ENCODE results near the gene DDT.
"Not testable (repeated sequence)": the region's sequence is repeated elsewhere in the genome, so short reads cannot be mapped to it uniquely, and the experiment has no call there.

DDT gene

DNA sequence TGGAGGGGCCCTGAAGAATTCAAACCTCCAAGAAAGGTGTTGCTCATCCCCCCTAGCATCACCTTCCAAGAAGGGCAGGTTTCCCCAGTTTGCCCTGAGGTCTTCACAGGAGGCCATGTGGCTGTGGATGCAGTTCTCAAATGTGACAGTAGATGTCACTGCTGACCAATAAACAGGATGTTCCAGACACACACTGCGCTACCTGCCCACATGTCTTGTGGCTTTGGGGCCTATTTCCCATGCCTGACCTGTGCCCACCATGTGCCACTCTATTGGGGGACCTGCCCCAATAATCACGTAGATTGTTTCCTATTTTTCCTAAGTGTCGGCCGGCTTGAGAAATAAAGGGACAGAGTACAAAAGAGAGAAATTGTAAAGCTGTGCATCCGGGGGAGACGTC is 10.2 kb upstream of the DDT start:
- H3K4me1 ChIP-seq (ENCODE audit: control insufficient read depth in 1 of 2, insufficient read depth in 1 of 2, low read depth in 1 of 2, low read length in 1 of 2): no peaks in the 10 kb centered on the region
- no peaks in the 10 kb centered on the region for H3K36me3 ChIP-seq
- no peak overlapping the region for H3K4me3 ChIP-seq (ENCODE audit: low read depth in 1 of 2, low read length in 1 of 2)
- TF ChIP-seq, protein P1, sequence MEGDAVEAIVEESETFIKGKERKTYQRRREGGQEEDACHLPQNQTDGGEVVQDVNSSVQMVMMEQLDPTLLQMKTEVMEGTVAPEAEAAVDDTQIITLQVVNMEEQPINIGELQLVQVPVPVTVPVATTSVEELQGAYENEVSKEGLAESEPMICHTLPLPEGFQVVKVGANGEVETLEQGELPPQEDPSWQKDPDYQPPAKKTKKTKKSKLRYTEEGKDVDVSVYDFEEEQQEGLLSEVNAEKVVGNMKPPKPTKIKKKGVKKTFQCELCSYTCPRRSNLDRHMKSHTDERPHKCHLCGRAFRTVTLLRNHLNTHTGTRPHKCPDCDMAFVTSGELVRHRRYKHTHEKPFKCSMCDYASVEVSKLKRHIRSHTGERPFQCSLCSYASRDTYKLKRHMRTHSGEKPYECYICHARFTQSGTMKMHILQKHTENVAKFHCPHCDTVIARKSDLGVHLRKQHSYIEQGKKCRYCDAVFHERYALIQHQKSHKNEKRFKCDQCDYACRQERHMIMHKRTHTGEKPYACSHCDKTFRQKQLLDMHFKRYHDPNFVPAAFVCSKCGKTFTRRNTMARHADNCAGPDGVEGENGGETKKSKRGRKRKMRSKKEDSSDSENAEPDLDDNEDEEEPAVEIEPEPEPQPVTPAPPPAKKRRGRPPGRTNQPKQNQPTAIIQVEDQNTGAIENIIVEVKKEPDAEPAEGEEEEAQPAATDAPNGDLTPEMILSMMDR (IDR thresholded peaks at IDR 0.05): peak; percentile 56
- H3K9me3 ChIP-seq: no peaks in the 10 kb centered on the region
- no peak overlapping the region for H3K27ac ChIP-seq
- H3K27me3 ChIP-seq: peaks cover 5% of the 10 kb centered on the region

DNA sequence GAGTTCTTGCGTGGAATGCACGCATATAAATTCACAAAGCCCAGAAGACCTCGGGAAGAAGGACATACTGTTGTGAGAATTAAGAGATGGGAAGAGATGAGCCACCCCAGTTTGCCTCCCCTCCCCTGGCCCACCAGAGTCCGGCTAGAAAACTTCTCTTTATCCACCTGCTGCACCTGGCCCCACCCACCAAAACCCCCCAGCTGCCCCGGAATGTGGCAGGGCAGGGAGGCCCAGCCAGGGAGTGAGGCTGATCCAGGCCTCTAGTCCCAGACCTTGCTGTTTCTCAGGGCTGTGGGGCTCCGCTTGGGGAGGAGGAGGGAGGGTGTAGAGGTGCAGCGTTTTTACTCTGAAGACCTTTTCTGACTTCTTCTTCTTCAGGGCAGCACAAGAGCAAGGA is 6.3 kb upstream of the DDT start:
- not testable (repeated sequence) for H3K9me3 ChIP-seq; H3K27ac ChIP-seq; H3K4me1 ChIP-seq (ENCODE audit: control insufficient read depth in 1 of 2, insufficient read depth in 1 of 2, low read depth in 1 of 2, low read length in 1 of 2); H3K4me3 ChIP-seq (ENCODE audit: low read depth in 1 of 2, low read length in 1 of 2); H3K36me3 ChIP-seq; H3K27me3 ChIP-seq

- not testable (repeated sequence) for H3K4me1 ChIP-seq (ENCODE audit: control insufficient read depth in 1 of 2, insufficient read depth in 1 of 2, low read depth in 1 of 2, low read length in 1 of 2); H3K4me3 ChIP-seq (ENCODE audit: low read depth in 1 of 2, low read length in 1 of 2)
Measured at GRCh38 chr22:23979557-23980240, 5.5 kb upstream of the DDT start, which contains the start of gene GSTT2. Gene GSTT2 (plus strand): TSS chr22:23980134.

GRCh38 chr22:23977304-23977703 is 3.1 kb upstream of the DDT start:
- H3K27me3 ChIP-seq; H3K36me3 ChIP-seq; H3K4me1 ChIP-seq (ENCODE audit: control insufficient read depth in 1 of 2, insufficient read depth in 1 of 2, low read depth in 1 of 2, low read length in 1 of 2); H3K4me3 ChIP-seq (ENCODE audit: low read depth in 1 of 2, low read length in 1 of 2); H3K27ac ChIP-seq; H3K9me3 ChIP-seq: not testable (repeated sequence)

More at GRCh38 chr22:23979557-23980240, 5.5 kb upstream of the DDT start, which contains the start of gene GSTT2:
- not testable (repeated sequence) for H3K27ac ChIP-seq, H3K27me3 ChIP-seq, H3K9me3 ChIP-seq, H3K36me3 ChIP-seq

GRCh38 chr22:23974836-23975352 is 653 bp upstream of the DDT start:
- H3K4me3 ChIP-seq (ENCODE audit: low read depth in 1 of 2, low read length in 1 of 2); H3K27me3 ChIP-seq; H3K27ac ChIP-seq; H3K9me3 ChIP-seq; H3K4me1 ChIP-seq (ENCODE audit: control insufficient read depth in 1 of 2, insufficient read depth in 1 of 2, low read depth in 1 of 2, low read length in 1 of 2): not testable (repeated sequence)
- H3K36me3 ChIP-seq: peaks cover 21% of the 10 kb centered on the region

- H3K27ac ChIP-seq; H3K9me3 ChIP-seq; H3K4me3 ChIP-seq (ENCODE audit: low read depth in 1 of 2, low read length in 1 of 2); H3K4me1 ChIP-seq (ENCODE audit: control insufficient read depth in 1 of 2, insufficient read depth in 1 of 2, low read depth in 1 of 2, low read length in 1 of 2); H3K27me3 ChIP-seq: not testable (repeated sequence)
- H3K36me3 ChIP-seq: peaks cover 30% of the 10 kb centered on the region
Measured at GRCh38 chr22:23971927-23972326, 2.3 kb downstream of the DDT start.

GRCh38 chr22:23970816-23971486 is 3.3 kb downstream of the DDT start:
- Histone ChIP-seq H3K27me3 (no peaks in the 10 kb centered on the region), H3K9me3 (no peaks in the 10 kb centered on the region), H3K4me1 (ENCODE audit: control insufficient read depth in 1 of 2, insufficient read depth in 1 of 2, low read depth in 1 of 2, low read length in 1 of 2) (peaks cover 0 to 3% of the 10 kb centered on the region in 2 experiments), H3K36me3 (peaks cover 30% of the 10 kb centered on the region), H3K4me3 (ENCODE audit: low read depth in 1 of 2, low read length in 1 of 2) (no peak overlapping the region), H3K27ac (no peak overlapping the region)
- TF ChIP-seq, protein P1 (IDR thresholded peaks at IDR 0.05): no peak

- peaks cover 0 to 3% of the 10 kb centered on the region in 2 experiments for H3K4me1 ChIP-seq (ENCODE audit: control insufficient read depth in 1 of 2, insufficient read depth in 1 of 2, low read depth in 1 of 2, low read length in 1 of 2)
- peaks cover 30% of the 10 kb centered on the region for H3K36me3 ChIP-seq
- no peak overlapping the region for H3K27ac ChIP-seq
- TF ChIP-seq, protein P1 (IDR thresholded peaks at IDR 0.05): no peak
- H3K4me3 ChIP-seq (ENCODE audit: low read depth in 1 of 2, low read length in 1 of 2): no peak overlapping the region
- H3K9me3 ChIP-seq: no peaks in the 10 kb centered on the region
- no peaks in the 10 kb centered on the region for H3K27me3 ChIP-seq
Measured at GRCh38 chr22:23970201-23970641, 4.0 kb downstream of the DDT start.
